ENCODE data around the gene KIRREL2. TPM values are rescaled to one million over a fixed set of nuclear protein-coding genes. Genes with fewer than 3 reads are reported as not detected.

Gene KIRREL2
- polyA plus RNA-seq, 3 donors = not detected

GRCh38 chr19:35845215-35846037 is 11.3 kb upstream of the KIRREL2 start:
- Histone ChIP-seq H3K27ac (ENCODE audit: low read depth in 1 of 2, low read length in 2 of 2) (no peak overlapping the region), H3K4me3 (replicated peaks in 1 of 3; ENCODE audit: low read depth in 2 of 3, low read length in 3 of 3) (peak overlapping the region in 2 of 3 experiments; percentile 9 to 58), H3K27me3 (ENCODE audit: control insufficient read depth in 2 of 2, insufficient read depth in 2 of 2, low read length in 2 of 2) (peaks cover 28 to 50% of the 10 kb centered on the region in 2 donors), H2AFZ (ENCODE audit: insufficient read depth, low read depth, low read length, poor library complexity, severe bottlenecking) (peak overlapping the region; percentile 59), H3K9me3 (replicated peaks in 1 of 2; ENCODE audit: control insufficient read depth in 1 of 2, insufficient read depth in 1 of 2, low read length in 2 of 2) (peaks cover 0 to 22% of the 10 kb centered on the region in 2 donors), H4K20me1 (ENCODE audit: insufficient read depth, low read length) (no peaks in the 10 kb centered on the region), H3K36me3 (replicated peaks in 1 of 2; ENCODE audit: control insufficient read depth in 1 of 2, insufficient read depth in 2 of 2, low read length in 2 of 2) (no peaks in the 10 kb centered on the region), H3K4me2 (replicated peaks; ENCODE audit: extremely low read depth, low read length, poor library complexity, severe bottlenecking) (peak overlapping the region; percentile 48), H3K4me1 (ENCODE audit: control insufficient read depth in 1 of 2, insufficient read depth in 2 of 2, low read length in 2 of 2) (peaks cover 9 to 11% of the 10 kb centered on the region in 2 donors), H3K79me2 (ENCODE audit: insufficient read depth, low read length) (no peaks in the 10 kb centered on the region), H3K9ac (ENCODE audit: insufficient read depth, low read length, poor library complexity, severe bottlenecking) (no peak overlapping the region)
- peaks cover 4 to 5% of the 10 kb centered on the region in 2 donors for H3K36me3 Mint-ChIP-seq
- H3K27ac Mint-ChIP-seq = peak overlapping the region in 1 of 7 donors; percentile 27
- no peak for DNase-seq
- 6% methylated on average over 49 of the region's 63 CpGs for WGBS (ENCODE audit: insufficient coverage)
- peaks cover 51 to 68% (median 55%) of the 10 kb centered on the region in 3 donors for H3K27me3 Mint-ChIP-seq (ENCODE audit: low read depth in 3 of 3)
- TF ChIP-seq CTCF (IDR thresholded peaks at IDR 0.05) = no peak
- H3K9me3 Mint-ChIP-seq = peaks cover 0 to 20% (median 16%) of the 10 kb centered on the region in 7 donors
- peaks cover 18% of the 10 kb centered on the region for H3K4me1 Mint-ChIP-seq
- intact Hi-C loops (cut with micrococcal nuclease) = no loop called here
- peak overlapping the region; percentile 73 to 92 for H3K4me3 Mint-ChIP-seq

GRCh38 chr19:35846038-35846668 is 10.6 kb upstream of the KIRREL2 start:
- Histone ChIP-seq H3K36me3 (replicated peaks in 1 of 2; ENCODE audit: control insufficient read depth in 1 of 2, insufficient read depth in 2 of 2, low read length in 2 of 2) (no peaks in the 10 kb centered on the region), H4K20me1 (ENCODE audit: insufficient read depth, low read length) (no peaks in the 10 kb centered on the region), H3K79me2 (ENCODE audit: insufficient read depth, low read length) (no peaks in the 10 kb centered on the region), H3K9me3 (replicated peaks in 1 of 2; ENCODE audit: control insufficient read depth in 1 of 2, insufficient read depth in 1 of 2, low read length in 2 of 2) (peaks cover 0 to 22% of the 10 kb centered on the region in 2 donors), H3K4me3 (replicated peaks in 1 of 3; ENCODE audit: low read depth in 2 of 3, low read length in 3 of 3) (no peak overlapping the region), H3K27me3 (ENCODE audit: control insufficient read depth in 2 of 2, insufficient read depth in 2 of 2, low read length in 2 of 2) (peaks cover 28 to 57% of the 10 kb centered on the region in 2 donors), H2AFZ (ENCODE audit: insufficient read depth, low read depth, low read length, poor library complexity, severe bottlenecking) (no peak overlapping the region), H3K4me2 (replicated peaks; ENCODE audit: extremely low read depth, low read length, poor library complexity, severe bottlenecking) (no peak overlapping the region), H3K27ac (ENCODE audit: low read depth in 1 of 2, low read length in 2 of 2) (no peak overlapping the region), H3K4me1 (ENCODE audit: control insufficient read depth in 1 of 2, insufficient read depth in 2 of 2, low read length in 2 of 2) (peaks cover 9 to 11% of the 10 kb centered on the region in 2 donors), H3K9ac (ENCODE audit: insufficient read depth, low read length, poor library complexity, severe bottlenecking) (no peak overlapping the region)
- no peak for TF ChIP-seq CTCF (IDR thresholded peaks at IDR 0.05)
- Mint-ChIP-seq H3K9me3 (peaks cover 0 to 19% (median 16%) of the 10 kb centered on the region in 7 donors), H3K4me3 (peak overlapping the region in 1 of 2 donors; percentile 82), H3K27ac (no peak overlapping the region), H3K27me3 (ENCODE audit: low read depth in 3 of 3) (peaks cover 53 to 74% (median 60%) of the 10 kb centered on the region in 3 donors), H3K36me3 (peaks cover 4 to 5% of the 10 kb centered on the region in 2 donors), H3K4me1 (peaks cover 18% of the 10 kb centered on the region)
- 6% methylated on average over 23 of the region's 26 CpGs for WGBS (ENCODE audit: insufficient coverage)
- intact Hi-C loops (cut with micrococcal nuclease) = no loop called here
- no peak for DNase-seq

Measured in CD14-positive monocyte (primary cell).